Inferior parietal cortex (tissue), 1 donor: ENCODE data around the gene JAKMIP2.
A peak's percentile ranks its signal among the peaks of the same experiment; 100 is the strongest.
"Not testable (repeated sequence)": the region's sequence is repeated elsewhere in the genome, so short reads cannot be mapped to it uniquely, and the experiment has no call there.

ENCODE experiments used
- DNase-seq: peaks from one replicate; pipeline ENCODE4 v3.0.0-alpha.2; 2016; ENCODE audit errors: extremely low spot score

JAKMIP2 gene

DNA sequence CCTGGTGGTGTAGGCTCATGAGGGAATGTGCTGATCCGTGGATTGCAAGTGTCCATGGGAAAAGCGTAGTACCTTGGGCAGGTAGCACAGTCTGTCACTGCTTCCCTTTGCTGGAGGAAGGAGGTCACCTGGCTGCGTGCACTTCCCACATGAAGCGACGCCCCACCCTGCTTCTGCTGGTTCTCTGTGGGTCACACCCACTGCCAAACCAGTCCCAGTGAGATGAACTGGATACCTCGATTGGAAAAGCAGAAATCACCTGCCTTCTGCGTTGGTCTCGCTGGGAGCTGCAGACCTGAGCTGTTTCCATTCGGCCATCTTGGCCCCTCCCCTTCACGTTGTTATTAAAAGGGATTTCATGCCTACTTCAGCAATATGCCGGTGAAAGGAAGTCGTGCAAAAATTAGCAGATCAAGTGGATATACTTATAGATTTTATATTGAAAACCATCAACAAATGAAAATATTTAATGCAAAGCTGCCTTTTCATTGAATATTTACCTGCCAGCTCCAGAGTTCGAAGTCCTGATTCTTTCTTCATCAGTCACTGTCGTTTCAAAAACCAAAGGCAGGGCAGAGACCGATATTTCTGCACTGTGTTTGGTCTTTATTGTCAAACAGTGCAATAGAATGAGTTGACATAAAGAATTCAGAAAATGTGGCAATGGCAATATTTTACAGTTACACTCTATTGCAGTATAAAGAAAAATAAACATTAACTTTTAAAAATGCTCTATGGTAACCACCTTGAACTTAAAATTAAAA is 123.2 kb downstream of the JAKMIP2 start:
- no peak for DNase-seq

DNA sequence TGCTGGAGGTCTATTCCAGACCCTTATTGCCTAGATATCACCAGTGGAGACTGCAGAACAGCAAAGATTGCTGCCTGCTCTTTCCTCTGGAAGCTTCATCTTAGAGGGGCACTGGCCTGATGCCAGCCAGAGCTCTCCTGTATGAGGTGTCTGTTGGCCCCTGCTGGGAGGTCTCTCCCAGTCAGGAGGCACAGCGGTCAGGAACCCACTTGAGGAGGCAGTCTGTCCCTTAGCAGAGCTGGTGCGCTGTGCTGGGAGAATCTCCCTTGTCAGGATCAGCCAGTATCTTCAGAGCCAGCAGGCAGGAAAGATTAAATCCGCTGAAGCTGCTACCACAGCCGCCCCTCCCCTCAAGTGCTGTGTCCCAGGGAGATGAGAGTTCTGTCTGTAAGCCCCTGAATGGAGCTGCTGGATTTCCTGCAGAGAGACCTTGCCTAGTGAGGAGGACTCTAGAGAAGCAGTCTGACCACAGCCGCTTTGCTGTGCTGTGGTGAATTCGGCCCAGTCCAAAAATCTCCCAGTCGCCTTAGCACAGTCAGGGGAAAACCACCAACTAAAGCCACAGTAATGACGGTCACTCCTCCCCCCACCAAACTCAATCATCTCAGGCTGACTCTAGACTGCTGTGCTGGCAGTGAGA is 124.1 kb downstream of the JAKMIP2 start:
- no peak for DNase-seq

DNA sequence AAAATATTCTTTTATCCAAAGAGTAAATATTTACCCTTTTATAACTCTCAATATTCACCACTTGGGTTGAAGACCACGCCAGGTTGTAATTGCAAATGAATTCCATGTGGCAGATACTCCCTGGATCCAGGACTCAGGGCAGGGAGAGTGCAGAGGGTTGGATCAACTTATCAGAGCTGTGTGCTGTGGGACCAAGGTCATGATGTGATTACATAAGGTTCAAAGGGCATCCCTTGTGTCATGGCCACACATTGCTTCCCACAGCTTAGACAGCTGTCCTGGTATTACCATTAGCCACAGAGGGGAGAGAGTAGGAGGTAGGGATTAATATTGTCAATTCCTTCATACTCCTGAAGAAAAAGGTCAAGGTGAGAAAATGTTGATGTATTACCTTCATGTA is 133.9 kb downstream of the JAKMIP2 start:
- no peak for DNase-seq

DNA sequence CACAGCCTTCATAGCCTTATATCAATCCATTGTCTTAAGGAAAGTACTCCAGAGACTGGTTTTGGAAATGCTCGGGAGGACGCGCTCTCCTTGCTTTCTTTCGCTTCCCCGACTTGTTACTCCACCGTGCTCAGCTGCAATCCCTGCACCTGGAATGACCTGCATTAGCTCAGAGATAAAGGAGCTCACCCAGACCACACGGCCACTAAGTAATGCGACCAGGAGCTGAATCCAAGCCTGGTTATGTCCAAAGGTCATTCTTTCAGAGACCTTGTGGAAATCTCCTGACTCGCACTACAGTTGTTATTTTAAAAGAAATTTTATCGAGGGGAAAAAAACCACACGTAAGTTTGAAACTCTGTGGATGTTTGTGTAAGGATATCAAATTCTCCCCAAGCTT is 137.3 kb downstream of the JAKMIP2 start:
- no peak for DNase-seq

DNA sequence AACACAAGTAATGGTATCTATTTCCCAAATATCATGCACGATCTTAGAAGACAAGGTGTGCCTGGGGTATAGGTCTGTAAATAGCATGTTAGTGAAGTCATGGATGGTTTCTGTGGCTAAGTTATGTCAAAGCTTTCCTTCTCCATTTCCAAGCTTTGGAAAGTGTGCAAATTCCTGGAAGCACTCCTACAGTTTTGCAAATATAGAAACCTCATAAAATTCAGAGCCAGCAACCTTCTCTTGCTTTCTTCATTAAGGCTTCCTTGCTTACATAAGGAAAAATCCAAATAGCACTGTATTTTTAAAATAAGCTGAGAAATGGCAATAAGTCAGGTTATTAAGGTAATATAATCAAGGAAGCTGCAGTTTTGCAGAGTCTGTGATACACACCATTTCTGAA is 138.1 kb downstream of the JAKMIP2 start:
- DNase-seq = no peak

DNA sequence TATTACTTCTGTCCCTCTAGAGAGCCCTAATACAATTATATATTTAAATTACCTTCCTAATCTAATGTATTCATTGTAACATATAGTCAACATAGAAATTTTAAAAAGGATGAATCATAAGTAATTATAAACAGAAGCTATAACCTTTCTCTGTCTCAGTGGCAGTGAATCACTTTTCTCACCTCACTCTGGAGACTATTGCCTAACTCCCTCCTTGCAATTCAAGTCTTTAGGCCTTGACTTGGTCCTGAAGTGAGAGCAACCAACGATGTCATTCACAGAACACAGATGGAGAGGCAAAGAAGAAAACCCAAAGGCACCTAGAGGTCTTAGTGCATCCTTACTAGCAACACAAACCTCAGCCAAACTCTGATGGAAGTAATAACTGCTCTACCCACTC is 139.4 kb downstream of the JAKMIP2 start:
- DNase-seq = no peak

DNA sequence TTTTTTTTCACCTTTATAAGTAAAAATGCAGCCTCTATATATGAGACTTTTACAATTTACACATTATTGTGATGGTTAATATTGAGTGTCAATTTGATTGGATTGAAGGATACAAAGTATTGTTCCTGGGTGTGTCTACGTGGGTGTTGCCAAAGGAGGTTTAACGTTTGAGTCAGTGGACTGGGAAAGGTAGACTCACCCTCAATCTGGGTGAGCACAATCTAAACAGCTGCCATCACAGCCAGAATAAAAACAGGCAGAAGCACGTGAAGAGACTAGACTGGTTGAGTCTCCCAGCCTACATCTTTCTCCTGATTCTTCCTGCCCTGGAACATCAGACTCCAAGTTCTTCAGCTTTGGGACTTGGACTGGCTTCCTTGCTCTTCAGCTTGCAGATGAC is 139.9 kb downstream of the JAKMIP2 start:
- DNase-seq = no peak

DNA sequence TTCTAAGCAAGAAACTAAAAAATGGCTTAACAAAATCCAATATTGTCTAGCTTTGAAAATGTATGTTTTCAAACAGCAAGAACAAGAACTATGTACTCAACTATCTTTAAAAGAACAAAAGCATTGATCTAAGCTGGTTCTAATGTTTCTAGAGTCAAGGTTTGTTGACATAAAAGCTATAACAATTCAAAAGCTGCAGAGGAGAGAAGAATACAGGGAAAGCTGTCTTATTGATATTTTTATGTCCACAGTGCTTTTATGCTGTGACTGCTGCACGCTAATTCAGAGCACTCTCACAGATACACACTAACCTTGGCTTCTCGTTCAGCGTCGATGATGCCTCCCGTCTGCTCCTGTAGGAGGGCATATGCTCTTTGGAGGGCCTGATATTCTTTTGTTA is 143.2 kb downstream of the JAKMIP2 start:
- DNase-seq = no peak

DNA sequence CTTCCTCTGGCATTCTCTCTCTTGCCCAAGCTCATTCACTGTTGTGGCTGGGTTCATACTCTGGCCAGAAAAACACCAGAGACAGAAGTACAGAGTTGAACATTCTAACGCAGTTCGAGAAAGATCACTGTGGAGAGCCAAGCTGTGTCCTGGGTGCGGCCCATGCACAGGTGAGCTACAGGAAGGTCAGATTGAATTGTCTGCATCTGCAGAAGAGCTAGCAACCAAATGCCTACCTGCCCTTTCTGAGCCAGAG is 145.9 kb downstream of the JAKMIP2 start:
- DNase-seq = no peak

DNA sequence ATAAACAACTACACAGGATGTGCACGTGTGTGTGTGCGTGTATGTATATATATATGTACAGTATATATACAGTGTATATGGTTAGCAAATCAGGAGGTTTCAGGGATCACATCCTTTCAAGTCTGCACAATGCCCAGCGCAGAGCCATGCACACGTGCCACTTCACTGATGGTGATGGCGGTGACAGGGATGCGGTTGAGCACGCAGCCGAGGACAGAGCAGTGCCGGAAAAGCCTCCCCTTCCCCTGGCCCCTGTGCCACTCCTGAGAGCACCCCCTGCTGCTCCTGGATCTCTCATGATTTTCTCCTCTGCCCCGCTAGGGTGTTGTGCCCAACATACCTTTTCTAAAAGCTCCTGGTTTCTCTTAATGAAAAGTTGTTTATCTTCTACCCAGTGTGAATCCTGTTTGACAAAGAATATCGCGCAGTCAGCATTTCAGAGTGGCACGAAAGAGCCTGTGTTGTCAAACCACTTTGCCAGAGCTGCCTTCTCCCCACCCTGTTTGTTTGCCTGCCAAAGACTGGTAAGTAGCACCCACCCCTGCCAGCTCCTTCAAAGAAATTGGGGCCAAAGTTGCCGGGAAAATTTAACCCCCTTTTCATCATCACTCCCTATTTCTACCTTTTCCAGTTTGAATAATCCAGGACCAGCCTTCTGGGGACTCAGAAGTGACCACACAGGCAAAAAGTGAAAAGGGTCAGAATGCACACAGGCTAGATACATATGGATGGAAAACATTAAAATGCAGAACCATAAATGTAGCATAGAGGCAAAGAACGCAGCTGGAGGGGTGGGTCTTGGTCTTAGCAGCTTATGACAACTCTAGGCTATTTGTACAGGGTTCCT is 146.4 kb downstream of the JAKMIP2 start:
- no peak for DNase-seq

DNA sequence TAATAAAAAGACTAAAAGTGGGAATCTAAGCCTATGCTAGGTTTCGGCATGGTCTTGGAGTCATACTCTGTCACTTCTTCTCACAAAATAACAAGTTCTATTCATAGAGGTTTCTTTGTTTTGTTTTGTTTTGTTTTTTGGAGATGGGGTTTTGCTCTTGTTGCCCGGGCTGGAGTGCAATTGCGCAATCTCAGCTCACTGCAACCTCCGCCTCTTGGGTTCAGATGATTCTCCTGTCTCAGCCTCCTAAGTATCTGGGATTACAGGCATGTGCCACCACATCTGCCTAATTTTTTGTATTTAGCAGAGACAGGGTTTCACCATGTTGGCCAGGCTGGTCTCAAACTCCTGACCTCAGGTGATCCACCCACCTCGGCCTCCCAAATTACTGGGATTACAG is 147.1 kb downstream of the JAKMIP2 start:
- DNase-seq = not testable (repeated sequence)

DNA sequence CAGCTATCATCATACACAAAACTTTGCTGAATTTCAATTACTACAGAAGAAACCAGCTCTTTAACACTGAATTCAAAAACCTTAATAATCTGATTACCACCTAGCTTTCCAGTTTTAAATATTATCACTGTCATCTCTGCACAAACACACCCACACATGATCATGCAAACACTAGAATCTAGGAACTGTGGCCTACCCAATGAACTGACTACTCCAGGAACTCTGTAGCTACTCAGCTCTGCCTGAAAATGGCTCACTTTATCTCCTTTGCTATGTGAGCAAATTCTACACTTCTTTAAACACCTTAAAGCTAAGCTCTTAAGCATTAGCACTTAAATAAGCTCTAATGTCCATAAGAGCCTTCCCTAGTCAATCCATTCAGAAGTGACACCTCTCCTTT is 149.4 kb downstream of the JAKMIP2 start:
- no peak for DNase-seq

DNA sequence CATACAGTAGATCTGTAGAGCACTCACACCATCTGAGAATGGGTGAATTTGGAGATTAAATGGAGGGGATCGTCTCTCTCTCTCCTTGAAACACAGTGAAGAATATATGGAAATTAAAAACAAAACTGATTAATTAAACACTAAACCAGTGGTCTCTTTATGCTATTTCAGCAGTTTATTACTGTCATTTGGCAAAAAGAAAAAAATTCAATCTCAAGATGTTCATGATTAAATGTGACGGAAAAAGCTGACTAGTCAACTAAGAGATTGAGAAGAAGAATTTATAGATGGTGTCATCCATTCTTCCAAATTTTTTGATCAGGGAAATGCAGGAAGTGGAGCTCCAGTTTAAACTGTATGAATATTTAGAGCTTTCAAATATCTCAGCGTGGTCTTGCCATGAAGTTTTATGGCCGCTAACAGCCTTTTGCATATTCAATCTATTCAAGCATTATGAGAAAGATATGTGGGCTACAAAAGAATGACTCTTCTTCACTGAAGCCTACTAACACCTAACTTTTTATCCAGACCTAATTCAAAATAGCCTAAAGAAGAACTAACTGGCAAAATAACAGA is 151.0 kb downstream of the JAKMIP2 start:
- no peak for DNase-seq

DNA sequence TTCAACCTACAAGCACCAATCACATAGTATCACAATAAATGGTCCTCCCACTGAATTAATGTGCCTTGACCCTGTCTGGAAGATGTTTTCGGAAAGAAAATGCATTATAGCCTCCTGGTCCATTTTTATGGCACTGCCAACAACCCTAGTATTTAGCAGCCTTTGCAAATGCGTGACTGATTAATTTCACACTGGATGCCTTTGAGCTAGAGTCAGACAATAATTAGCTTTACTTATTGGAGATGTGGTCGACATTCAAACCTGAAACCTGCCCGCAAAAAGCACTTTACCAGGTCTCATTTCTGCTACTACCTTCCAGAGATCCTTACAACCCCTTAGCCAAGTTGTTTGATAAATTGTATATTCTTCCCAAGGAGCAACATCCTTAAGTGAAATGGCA is 153.3 kb downstream of the JAKMIP2 start:
- no peak for DNase-seq

DNA sequence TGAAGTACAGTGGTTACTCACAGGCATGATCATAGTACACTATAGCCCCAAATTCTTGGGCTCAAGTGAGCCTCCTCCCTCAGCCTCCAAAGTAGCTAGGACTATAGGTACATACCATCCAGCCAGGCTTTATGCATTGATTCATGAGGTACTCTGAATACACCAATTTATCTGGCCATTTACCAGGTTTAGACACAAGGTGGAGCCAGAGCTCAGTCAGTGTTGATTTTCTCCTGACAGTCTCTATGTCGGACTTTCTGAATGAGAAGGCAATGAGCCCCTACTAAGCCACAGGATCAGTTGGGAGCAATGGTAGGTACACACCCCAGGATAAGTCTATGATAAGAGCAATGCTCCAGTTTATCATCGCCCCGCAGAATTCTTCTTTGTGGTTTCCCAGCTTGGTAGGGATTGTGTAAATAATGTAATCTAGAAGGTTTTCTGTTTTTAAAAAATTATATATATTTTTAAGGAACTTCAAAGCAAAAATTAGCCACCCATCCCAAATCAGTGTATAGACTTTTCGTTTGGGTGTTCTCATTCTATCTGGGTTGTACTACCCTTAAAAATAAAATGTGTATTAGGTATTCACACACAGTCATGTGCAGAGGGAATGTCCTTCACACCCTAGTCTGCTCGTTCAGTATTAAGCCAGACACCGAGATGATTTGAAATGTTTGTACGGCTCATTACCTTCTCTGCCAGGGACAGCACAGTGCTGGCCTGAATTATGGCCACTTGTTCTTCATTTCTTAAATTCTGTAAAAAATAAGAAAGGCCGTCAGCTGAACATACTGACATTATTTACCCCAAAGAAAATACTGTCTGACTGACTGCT is 154.3 kb downstream of the JAKMIP2 start:
- DNase-seq = peak; percentile 97

DNA sequence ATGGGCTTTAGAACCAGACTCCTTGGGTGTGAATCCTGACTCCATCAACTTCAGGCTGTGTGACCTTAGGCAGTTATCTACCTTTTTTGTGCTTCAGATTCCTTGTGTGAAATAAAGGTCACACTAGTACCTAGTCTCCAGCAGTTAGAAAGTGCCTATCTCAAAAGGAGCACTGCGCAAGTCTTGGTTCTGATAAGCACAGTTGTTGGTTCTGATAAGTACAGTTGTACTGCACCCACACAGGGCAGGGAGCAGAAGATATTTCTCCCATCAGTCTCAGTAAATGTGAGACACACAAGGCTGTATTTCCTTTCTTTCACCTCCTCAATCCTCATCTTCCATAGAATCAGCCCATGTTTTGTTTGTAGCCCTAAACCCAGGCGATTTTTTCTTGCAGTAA is 156.1 kb downstream of the JAKMIP2 start:
- no peak for DNase-seq

DNA sequence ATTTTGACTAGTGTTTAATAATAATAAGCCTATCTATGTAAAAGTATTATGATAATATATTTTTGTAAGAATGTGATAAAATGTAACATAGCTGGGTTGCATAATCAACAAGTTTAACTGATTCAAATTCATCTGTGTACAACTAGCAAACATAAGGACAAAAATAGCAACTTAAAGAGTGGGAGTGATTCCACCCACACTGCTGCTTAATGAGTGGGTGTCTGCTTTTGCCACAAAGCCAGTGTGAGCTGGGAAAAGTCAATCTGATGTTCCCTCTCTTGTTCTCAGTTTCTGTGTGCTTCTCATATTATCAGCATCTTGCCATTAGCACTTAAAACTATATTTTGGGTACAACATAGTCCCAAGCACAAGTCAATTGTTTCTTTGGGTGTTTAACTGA is 161.5 kb downstream of the JAKMIP2 start:
- DNase-seq = no peak

DNA sequence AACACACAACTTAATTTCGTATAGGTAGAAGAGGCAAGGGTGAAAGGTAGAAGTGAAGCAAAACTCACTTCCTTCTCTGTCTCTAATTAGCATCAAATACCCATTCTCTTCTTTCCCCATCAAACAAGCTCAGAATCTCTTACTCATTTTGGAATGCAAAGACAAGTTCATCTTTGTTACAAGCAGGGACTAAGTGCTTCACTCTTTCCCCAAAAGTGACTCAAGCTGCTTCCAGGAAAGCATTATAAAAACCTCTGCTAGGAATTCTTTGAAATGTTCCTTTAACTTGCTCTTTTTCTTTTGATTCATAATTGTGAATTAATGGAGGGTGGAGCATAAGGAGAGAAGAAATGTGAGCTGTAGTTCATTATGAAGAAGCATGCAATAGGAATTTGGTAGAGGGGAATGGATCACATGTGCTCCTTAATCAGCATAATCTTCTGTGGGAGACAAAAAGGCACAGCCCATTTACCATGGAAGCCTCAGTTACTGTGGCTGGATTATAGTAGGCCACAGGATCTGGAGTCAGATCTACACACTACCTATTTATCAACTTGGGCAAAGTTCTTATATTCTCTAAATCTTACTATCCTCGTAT is 163.1 kb downstream of the JAKMIP2 start:
- no peak for DNase-seq

DNA sequence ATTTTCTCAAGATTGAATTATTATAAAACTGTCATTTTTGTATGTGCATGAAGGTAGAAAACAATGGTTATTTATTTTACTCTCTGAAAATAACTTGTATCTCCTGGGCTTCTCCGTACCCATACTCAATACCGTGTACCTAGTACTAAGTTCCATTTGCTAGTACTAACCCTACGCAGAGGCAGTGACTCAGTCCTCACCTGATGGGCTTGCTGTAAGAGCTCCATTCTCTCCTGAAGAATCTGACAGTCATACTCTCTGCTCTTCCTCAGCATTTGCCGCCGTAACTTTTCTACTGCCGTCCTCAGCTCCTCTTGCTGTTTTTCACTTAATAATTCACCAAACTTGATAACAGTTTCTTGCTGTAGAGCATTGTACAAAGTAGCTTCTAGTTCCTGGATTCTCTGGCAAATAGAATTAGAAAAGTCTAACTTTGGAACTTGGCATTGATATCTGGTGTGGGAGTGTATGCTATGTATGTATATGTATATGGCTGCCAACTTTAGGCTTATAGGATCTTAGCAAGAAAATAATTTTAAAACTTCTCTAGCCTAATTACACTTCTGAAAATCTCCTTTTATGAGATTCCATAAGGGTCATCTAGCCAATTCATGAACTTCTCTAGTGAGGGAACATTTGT is 164.7 kb downstream of the JAKMIP2 start:
- DNase-seq = no peak

DNA sequence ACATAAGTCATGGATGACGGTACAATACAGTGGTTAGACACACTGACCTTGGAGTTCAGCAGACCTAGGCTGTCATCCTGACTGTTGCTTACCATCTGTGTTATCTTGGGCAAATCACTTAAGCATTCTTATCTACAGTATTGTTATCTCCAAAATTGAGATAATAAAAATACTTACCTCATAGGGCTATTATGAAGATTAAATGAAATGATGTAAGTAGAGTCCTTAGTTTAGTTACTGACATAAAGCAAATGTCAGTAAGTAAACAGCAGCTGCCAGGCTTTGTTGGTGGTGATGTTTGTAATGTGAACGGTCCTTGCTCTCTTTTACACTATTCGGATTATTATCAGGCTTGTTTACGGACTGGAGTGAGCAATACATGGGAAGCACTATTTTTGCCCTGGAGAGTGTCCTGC is 165.3 kb downstream of the JAKMIP2 start:
- no peak for DNase-seq

DNA sequence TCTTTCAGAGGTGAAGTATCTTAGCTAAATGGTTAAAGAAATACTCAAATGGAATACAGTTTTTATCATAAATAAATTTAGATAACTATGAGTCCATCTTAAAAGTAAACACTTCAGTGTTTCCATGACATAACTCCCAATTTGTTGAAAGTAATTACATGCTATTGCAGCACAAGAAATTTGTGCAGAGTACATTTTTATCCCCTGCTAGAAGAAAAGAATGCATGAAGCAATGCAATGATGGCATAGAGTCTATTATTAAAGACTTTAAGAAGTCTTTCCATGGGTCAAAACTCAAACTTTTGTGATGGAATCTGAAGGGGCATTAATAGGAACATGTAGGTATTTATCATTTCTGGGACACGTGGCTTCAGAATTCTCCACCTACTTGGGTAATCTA is 166.1 kb downstream of the JAKMIP2 start:
- DNase-seq = no peak
